ENCODE results near the gene PTH2R. TPM values are rescaled to one million over a fixed set of nuclear protein-coding genes. Genes with fewer than 3 reads are reported as not detected.
"Not testable (repeated sequence)": the region's sequence is repeated elsewhere in the genome, so short reads cannot be mapped to it uniquely, and the experiment has no call there.

The PTH2R gene
- total and polyA plus RNA-seq, 2 donors: 0.37 to 0.38 TPM

GRCh38 chr2:208511016-208511415 is 104.4 kb downstream of the PTH2R start:
- 90% methylated on average over 3 of the region's 3 CpGs for WGBS
- H3K4me1 ChIP-seq (ENCODE audit: control insufficient read depth in 2 of 2, insufficient read depth in 2 of 2, low read length in 2 of 2): no peaks in the 10 kb centered on the region

GRCh38 chr2:208511573-208511972 is 105.0 kb downstream of the PTH2R start:
- no peaks in the 10 kb centered on the region for H3K4me1 ChIP-seq (ENCODE audit: control insufficient read depth in 2 of 2, insufficient read depth in 2 of 2, low read length in 2 of 2)
- WGBS: 96% methylated on average over 1 of the region's 1 CpG
- no peak for DNase-seq (ENCODE audit: low read depth in 6 of 9, low spot score in 9 of 9)
- H3K4me3 ChIP-seq (ENCODE audit: low read length in 2 of 2): no peak overlapping the region
- H3K27ac ChIP-seq (ENCODE audit: low read depth in 1 of 2, low read length in 1 of 2): no peak overlapping the region
- H3K9me3 ChIP-seq (ENCODE audit: control insufficient read depth in 2 of 2, insufficient read depth in 1 of 2, low read length in 1 of 2): peaks cover 0 to 5% of the 10 kb centered on the region in 2 donors
- H3K36me3 ChIP-seq (ENCODE audit: control insufficient read depth in 2 of 2, insufficient read depth in 2 of 2, low read length in 1 of 2): no peaks in the 10 kb centered on the region
- H3K27me3 ChIP-seq (ENCODE audit: control insufficient read depth in 2 of 2, insufficient read depth in 1 of 2, low read length in 1 of 2): no peaks in the 10 kb centered on the region

More at GRCh38 chr2:208511016-208511415, 104.4 kb downstream of the PTH2R start:
- H3K27ac ChIP-seq (ENCODE audit: low read depth in 1 of 2, low read length in 1 of 2): no peak overlapping the region
- H3K27me3 ChIP-seq (ENCODE audit: control insufficient read depth in 2 of 2, insufficient read depth in 1 of 2, low read length in 1 of 2): no peaks in the 10 kb centered on the region
- DNase-seq (ENCODE audit: low read depth in 6 of 9, low spot score in 9 of 9): no peak
- no peak overlapping the region for H3K4me3 ChIP-seq (ENCODE audit: low read length in 2 of 2)
- H3K36me3 ChIP-seq (ENCODE audit: control insufficient read depth in 2 of 2, insufficient read depth in 2 of 2, low read length in 1 of 2): no peaks in the 10 kb centered on the region
- peaks cover 0 to 5% of the 10 kb centered on the region in 2 donors for H3K9me3 ChIP-seq (ENCODE audit: control insufficient read depth in 2 of 2, insufficient read depth in 1 of 2, low read length in 1 of 2)

- WGBS: 94% methylated on average over 1 of the region's 1 CpG
These were observed 108.5 kb downstream of the PTH2R start for GRCh38 chr2:208515099-208515498.

GRCh38 chr2:208523069-208523468 is 116.5 kb downstream of the PTH2R start:
- not testable (repeated sequence) for H3K27ac ChIP-seq (ENCODE audit: low read depth in 1 of 2, low read length in 1 of 2); H3K4me3 ChIP-seq (ENCODE audit: low read length in 2 of 2); H3K4me1 ChIP-seq (ENCODE audit: control insufficient read depth in 2 of 2, insufficient read depth in 2 of 2, low read length in 2 of 2); H3K27me3 ChIP-seq (ENCODE audit: control insufficient read depth in 2 of 2, insufficient read depth in 1 of 2, low read length in 1 of 2); DNase-seq (ENCODE audit: low read depth in 6 of 9, low spot score in 9 of 9); H3K9me3 ChIP-seq (ENCODE audit: control insufficient read depth in 2 of 2, insufficient read depth in 1 of 2, low read length in 1 of 2); H3K36me3 ChIP-seq (ENCODE audit: control insufficient read depth in 2 of 2, insufficient read depth in 2 of 2, low read length in 1 of 2)

More at GRCh38 chr2:208515099-208515498, 108.5 kb downstream of the PTH2R start:
- Histone ChIP-seq H3K27me3 (ENCODE audit: control insufficient read depth in 2 of 2, insufficient read depth in 1 of 2, low read length in 1 of 2) (no peaks in the 10 kb centered on the region), H3K27ac (ENCODE audit: low read depth in 1 of 2, low read length in 1 of 2) (no peak overlapping the region), H3K4me3 (ENCODE audit: low read length in 2 of 2) (no peak overlapping the region), H3K9me3 (ENCODE audit: control insufficient read depth in 2 of 2, insufficient read depth in 1 of 2, low read length in 1 of 2) (peaks cover 0 to 5% of the 10 kb centered on the region in 2 donors), H3K4me1 (ENCODE audit: control insufficient read depth in 2 of 2, insufficient read depth in 2 of 2, low read length in 2 of 2) (no peaks in the 10 kb centered on the region), H3K36me3 (ENCODE audit: control insufficient read depth in 2 of 2, insufficient read depth in 2 of 2, low read length in 1 of 2) (no peaks in the 10 kb centered on the region)
- DNase-seq (ENCODE audit: low read depth in 6 of 9, low spot score in 9 of 9): no peak

- H3K4me3 ChIP-seq (ENCODE audit: low read length in 2 of 2); H3K27me3 ChIP-seq (ENCODE audit: control insufficient read depth in 2 of 2, insufficient read depth in 1 of 2, low read length in 1 of 2); H3K9me3 ChIP-seq (ENCODE audit: control insufficient read depth in 2 of 2, insufficient read depth in 1 of 2, low read length in 1 of 2); H3K36me3 ChIP-seq (ENCODE audit: control insufficient read depth in 2 of 2, insufficient read depth in 2 of 2, low read length in 1 of 2); DNase-seq (ENCODE audit: low read depth in 6 of 9, low spot score in 9 of 9); H3K4me1 ChIP-seq (ENCODE audit: control insufficient read depth in 2 of 2, insufficient read depth in 2 of 2, low read length in 2 of 2); H3K27ac ChIP-seq (ENCODE audit: low read depth in 1 of 2, low read length in 1 of 2): not testable (repeated sequence)
- WGBS: 90% methylated on average over 6 of the region's 6 CpGs
These were observed 118.6 kb downstream of the PTH2R start for GRCh38 chr2:208525165-208525564.

GRCh38 chr2:208529796-208530195 is 123.2 kb downstream of the PTH2R start:
- Histone ChIP-seq H3K9me3 (ENCODE audit: control insufficient read depth in 2 of 2, insufficient read depth in 1 of 2, low read length in 1 of 2) (no peaks in the 10 kb centered on the region), H3K27me3 (ENCODE audit: control insufficient read depth in 2 of 2, insufficient read depth in 1 of 2, low read length in 1 of 2) (no peaks in the 10 kb centered on the region), H3K4me1 (ENCODE audit: control insufficient read depth in 2 of 2, insufficient read depth in 2 of 2, low read length in 2 of 2) (no peaks in the 10 kb centered on the region), H3K4me3 (ENCODE audit: low read length in 2 of 2) (no peak overlapping the region), H3K36me3 (ENCODE audit: control insufficient read depth in 2 of 2, insufficient read depth in 2 of 2, low read length in 1 of 2) (no peaks in the 10 kb centered on the region), H3K27ac (ENCODE audit: low read depth in 1 of 2, low read length in 1 of 2) (no peak overlapping the region)
- 93% methylated on average over 5 of the region's 5 CpGs for WGBS
- DNase-seq (ENCODE audit: low read depth in 6 of 9, low spot score in 9 of 9): no peak

GRCh38 chr2:208531361-208531760 is 124.8 kb downstream of the PTH2R start:
- Histone ChIP-seq H3K4me1 (ENCODE audit: control insufficient read depth in 2 of 2, insufficient read depth in 2 of 2, low read length in 2 of 2) (no peaks in the 10 kb centered on the region), H3K27ac (ENCODE audit: low read depth in 1 of 2, low read length in 1 of 2) (no peak overlapping the region), H3K4me3 (ENCODE audit: low read length in 2 of 2) (no peak overlapping the region), H3K9me3 (ENCODE audit: control insufficient read depth in 2 of 2, insufficient read depth in 1 of 2, low read length in 1 of 2) (peaks cover 0 to under 1% of the 10 kb centered on the region in 2 donors), H3K36me3 (ENCODE audit: control insufficient read depth in 2 of 2, insufficient read depth in 2 of 2, low read length in 1 of 2) (no peaks in the 10 kb centered on the region), H3K27me3 (ENCODE audit: control insufficient read depth in 2 of 2, insufficient read depth in 1 of 2, low read length in 1 of 2) (no peaks in the 10 kb centered on the region)
- 98% methylated on average over 3 of the region's 3 CpGs for WGBS
- DNase-seq (ENCODE audit: low read depth in 6 of 9, low spot score in 9 of 9): no peak

- not testable (repeated sequence) for H3K36me3 ChIP-seq (ENCODE audit: control insufficient read depth in 2 of 2, insufficient read depth in 2 of 2, low read length in 1 of 2); H3K9me3 ChIP-seq (ENCODE audit: control insufficient read depth in 2 of 2, insufficient read depth in 1 of 2, low read length in 1 of 2); H3K4me1 ChIP-seq (ENCODE audit: control insufficient read depth in 2 of 2, insufficient read depth in 2 of 2, low read length in 2 of 2); H3K27ac ChIP-seq (ENCODE audit: low read depth in 1 of 2, low read length in 1 of 2); H3K4me3 ChIP-seq (ENCODE audit: low read length in 2 of 2); DNase-seq (ENCODE audit: low read depth in 6 of 9, low spot score in 9 of 9); H3K27me3 ChIP-seq (ENCODE audit: control insufficient read depth in 2 of 2, insufficient read depth in 1 of 2, low read length in 1 of 2)
- 94% methylated on average over 1 of the region's 1 CpG for WGBS
These were observed 129.0 kb downstream of the PTH2R start for GRCh38 chr2:208535578-208535977.

GRCh38 chr2:208541461-208541988 is 134.9 kb downstream of the PTH2R start:
- 91% methylated on average over 3 of the region's 3 CpGs for WGBS
- Histone ChIP-seq H3K27me3 (ENCODE audit: control insufficient read depth in 2 of 2, insufficient read depth in 1 of 2, low read length in 1 of 2) (no peaks in the 10 kb centered on the region), H3K4me1 (ENCODE audit: control insufficient read depth in 2 of 2, insufficient read depth in 2 of 2, low read length in 2 of 2) (no peaks in the 10 kb centered on the region), H3K9me3 (ENCODE audit: control insufficient read depth in 2 of 2, insufficient read depth in 1 of 2, low read length in 1 of 2) (peaks cover 0 to 3% of the 10 kb centered on the region in 2 donors), H3K4me3 (ENCODE audit: low read length in 2 of 2) (no peak overlapping the region), H3K27ac (ENCODE audit: low read depth in 1 of 2, low read length in 1 of 2) (no peak overlapping the region), H3K36me3 (ENCODE audit: control insufficient read depth in 2 of 2, insufficient read depth in 2 of 2, low read length in 1 of 2) (no peaks in the 10 kb centered on the region)
- no peak for DNase-seq (ENCODE audit: low read depth in 6 of 9, low spot score in 9 of 9)
